ENCODE data around the gene MED1.

Gene MED1

DNA sequence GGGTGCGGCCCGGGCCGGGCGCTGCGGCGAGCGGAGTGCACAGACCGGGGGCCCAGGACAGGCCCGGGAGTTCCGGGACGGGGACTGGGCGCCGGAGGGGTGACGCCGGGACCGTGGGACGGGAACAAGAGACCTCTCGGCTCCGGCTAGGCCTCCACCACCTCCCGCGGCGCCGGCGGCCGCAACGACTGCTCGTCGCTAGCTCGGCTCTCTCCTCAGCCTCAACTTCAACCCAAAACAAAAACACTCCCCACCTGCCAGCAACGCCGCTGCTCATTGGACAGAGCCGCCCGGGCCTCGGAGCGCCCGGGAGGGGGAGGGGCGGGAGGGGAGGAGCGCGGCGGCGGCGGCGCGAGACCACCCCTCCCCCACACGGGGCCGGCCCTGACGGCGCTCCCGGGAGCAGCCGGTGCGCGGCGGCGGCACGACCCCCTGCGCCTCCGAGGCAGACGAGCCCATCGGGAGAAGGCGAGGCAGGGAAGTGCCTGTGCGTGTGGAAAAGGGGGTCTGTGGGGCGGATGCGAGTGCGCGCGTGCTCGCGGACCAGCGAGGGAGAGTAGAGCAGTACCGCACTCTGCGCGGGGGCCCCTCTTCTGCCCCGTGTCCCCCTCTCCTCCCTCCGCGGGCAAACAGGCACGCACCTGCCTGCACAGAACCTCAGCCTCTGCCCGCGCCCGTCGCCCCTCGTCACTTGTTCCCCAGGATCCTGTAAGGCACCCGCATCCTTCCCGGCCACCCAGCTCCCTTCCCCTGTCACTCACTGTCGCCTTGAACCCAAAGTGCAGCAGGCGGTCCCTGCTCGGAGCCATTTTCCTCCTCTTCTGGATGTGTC lies 49.4 kb downstream of the MED1 start, which contains the start of gene FBXL20 (continued):
- no peak for TF ChIP-seq ZNF426 (tag by site-specific recombination; IDR thresholded peaks at IDR 0.05)
- TF ChIP-seq GLIS2 (tag by site-specific recombination; IDR thresholded peaks at IDR 0.05), result peak; percentile 44
- TF ChIP-seq TRIM28 (IDR thresholded peaks at IDR 0.05; ENCODE audit: borderline replicate concordance, low read length), result no peak
- no peak; the same call in 1 of the 2 replicates for TF ChIP-seq YY1 (tag by site-specific recombination; IDR thresholded peaks at IDR 0.05)
- no peak for TF ChIP-seq TCF7L2 (IDR thresholded peaks at IDR 0.05; ENCODE audit: borderline replicate concordance, low read depth, low read length)
- TF ChIP-seq ZNF555 (tag by site-specific recombination; conservative IDR thresholded peaks at IDR 0.05), result no peak
- no peak for TF ChIP-seq ZNF121 (tag by site-specific recombination; IDR thresholded peaks at IDR 0.05)
- no peak for TF ChIP-seq ZNF302 (tag by site-specific recombination; IDR thresholded peaks at IDR 0.05; ENCODE audit: low read depth)
- TF ChIP-seq, protein P1, sequence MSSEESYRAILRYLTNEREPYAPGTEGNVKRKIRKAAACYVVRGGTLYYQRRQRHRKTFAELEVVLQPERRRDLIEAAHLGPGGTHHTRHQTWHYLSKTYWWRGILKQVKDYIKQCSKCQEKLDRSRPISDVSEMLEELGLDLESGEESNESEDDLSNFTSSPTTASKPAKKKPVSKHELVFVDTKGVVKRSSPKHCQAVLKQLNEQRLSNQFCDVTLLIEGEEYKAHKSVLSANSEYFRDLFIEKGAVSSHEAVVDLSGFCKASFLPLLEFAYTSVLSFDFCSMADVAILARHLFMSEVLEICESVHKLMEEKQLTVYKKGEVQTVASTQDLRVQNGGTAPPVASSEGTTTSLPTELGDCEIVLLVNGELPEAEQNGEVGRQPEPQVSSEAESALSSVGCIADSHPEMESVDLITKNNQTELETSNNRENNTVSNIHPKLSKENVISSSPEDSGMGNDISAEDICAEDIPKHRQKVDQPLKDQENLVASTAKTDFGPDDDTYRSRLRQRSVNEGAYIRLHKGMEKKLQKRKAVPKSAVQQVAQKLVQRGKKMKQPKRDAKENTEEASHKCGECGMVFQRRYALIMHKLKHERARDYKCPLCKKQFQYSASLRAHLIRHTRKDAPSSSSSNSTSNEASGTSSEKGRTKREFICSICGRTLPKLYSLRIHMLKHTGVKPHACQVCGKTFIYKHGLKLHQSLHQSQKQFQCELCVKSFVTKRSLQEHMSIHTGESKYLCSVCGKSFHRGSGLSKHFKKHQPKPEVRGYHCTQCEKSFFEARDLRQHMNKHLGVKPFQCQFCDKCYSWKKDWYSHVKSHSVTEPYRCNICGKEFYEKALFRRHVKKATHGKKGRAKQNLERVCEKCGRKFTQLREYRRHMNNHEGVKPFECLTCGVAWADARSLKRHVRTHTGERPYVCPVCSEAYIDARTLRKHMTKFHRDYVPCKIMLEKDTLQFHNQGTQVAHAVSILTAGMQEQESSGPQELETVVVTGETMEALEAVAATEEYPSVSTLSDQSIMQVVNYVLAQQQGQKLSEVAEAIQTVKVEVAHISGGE (tag by site-specific recombination; conservative IDR thresholded peaks at IDR 0.05; ENCODE audit: low read depth), result peak; percentile 42; the same call in 1 of the 2 replicates
- no peak for TF ChIP-seq ZNF514 (tag by site-specific recombination; IDR thresholded peaks at IDR 0.05)
- peak; percentile 61 for TF ChIP-seq SP3 (tag by site-specific recombination; IDR thresholded peaks at IDR 0.05)
- TF ChIP-seq ZBTB17 (tag by site-specific recombination; IDR thresholded peaks at IDR 0.05), result peak; percentile 91
- TF ChIP-seq, protein P2, sequence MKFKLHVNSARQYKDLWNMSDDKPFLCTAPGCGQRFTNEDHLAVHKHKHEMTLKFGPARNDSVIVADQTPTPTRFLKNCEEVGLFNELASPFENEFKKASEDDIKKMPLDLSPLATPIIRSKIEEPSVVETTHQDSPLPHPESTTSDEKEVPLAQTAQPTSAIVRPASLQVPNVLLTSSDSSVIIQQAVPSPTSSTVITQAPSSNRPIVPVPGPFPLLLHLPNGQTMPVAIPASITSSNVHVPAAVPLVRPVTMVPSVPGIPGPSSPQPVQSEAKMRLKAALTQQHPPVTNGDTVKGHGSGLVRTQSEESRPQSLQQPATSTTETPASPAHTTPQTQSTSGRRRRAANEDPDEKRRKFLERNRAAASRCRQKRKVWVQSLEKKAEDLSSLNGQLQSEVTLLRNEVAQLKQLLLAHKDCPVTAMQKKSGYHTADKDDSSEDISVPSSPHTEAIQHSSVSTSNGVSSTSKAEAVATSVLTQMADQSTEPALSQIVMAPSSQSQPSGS (tag by site-specific recombination; IDR thresholded peaks at IDR 0.05; ENCODE audit: low read depth), result no peak
- TF ChIP-seq ZBTB7A (tag by site-specific recombination; IDR thresholded peaks at IDR 0.05; ENCODE audit: low read depth), result peak; percentile 96
- TF ChIP-seq KLF16 (tag by site-specific recombination; IDR thresholded peaks at IDR 0.05), result no peak; the same call in 1 of the 2 replicates
- TF ChIP-seq ZFP3 (tag by site-specific recombination; IDR thresholded peaks at IDR 0.05; ENCODE audit: low read depth), result no peak
- peak; percentile 79 for TF ChIP-seq ZFP69B (tag by site-specific recombination; IDR thresholded peaks at IDR 0.05)
- TF ChIP-seq, protein P3, sequence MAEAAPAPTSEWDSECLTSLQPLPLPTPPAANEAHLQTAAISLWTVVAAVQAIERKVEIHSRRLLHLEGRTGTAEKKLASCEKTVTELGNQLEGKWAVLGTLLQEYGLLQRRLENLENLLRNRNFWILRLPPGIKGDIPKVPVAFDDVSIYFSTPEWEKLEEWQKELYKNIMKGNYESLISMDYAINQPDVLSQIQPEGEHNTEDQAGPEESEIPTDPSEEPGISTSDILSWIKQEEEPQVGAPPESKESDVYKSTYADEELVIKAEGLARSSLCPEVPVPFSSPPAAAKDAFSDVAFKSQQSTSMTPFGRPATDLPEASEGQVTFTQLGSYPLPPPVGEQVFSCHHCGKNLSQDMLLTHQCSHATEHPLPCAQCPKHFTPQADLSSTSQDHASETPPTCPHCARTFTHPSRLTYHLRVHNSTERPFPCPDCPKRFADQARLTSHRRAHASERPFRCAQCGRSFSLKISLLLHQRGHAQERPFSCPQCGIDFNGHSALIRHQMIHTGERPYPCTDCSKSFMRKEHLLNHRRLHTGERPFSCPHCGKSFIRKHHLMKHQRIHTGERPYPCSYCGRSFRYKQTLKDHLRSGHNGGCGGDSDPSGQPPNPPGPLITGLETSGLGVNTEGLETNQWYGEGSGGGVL (tag by site-specific recombination; IDR thresholded peaks at IDR 0.05), result peak; percentile 87
- TF ChIP-seq ZNF391 (tag by site-specific recombination; IDR thresholded peaks at IDR 0.05; ENCODE audit: borderline replicate concordance, low read depth), result peak; percentile 49; the same call in 1 of the 2 replicates
- TF ChIP-seq GLIS1 (tag by site-specific recombination; IDR thresholded peaks at IDR 0.05), result peak; percentile 90
- TF ChIP-seq ZNF530 (tag by site-specific recombination; IDR thresholded peaks at IDR 0.05; ENCODE audit: low read depth), result no peak
- no peak for TF ChIP-seq ZFP41 (tag by site-specific recombination; IDR thresholded peaks at IDR 0.05; ENCODE audit: borderline replicate concordance)
- TF ChIP-seq, protein P4, sequence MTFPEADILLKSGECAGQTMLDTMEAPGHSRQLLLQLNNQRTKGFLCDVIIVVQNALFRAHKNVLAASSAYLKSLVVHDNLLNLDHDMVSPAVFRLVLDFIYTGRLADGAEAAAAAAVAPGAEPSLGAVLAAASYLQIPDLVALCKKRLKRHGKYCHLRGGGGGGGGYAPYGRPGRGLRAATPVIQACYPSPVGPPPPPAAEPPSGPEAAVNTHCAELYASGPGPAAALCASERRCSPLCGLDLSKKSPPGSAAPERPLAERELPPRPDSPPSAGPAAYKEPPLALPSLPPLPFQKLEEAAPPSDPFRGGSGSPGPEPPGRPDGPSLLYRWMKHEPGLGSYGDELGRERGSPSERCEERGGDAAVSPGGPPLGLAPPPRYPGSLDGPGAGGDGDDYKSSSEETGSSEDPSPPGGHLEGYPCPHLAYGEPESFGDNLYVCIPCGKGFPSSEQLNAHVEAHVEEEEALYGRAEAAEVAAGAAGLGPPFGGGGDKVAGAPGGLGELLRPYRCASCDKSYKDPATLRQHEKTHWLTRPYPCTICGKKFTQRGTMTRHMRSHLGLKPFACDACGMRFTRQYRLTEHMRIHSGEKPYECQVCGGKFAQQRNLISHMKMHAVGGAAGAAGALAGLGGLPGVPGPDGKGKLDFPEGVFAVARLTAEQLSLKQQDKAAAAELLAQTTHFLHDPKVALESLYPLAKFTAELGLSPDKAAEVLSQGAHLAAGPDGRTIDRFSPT (tag by site-specific recombination; IDR thresholded peaks at IDR 0.05), result 0 out of 2 replicates have a peak, but pooled peaks have one; percentile 41
- peak; percentile 41; the same call in 1 of the 2 replicates for TF ChIP-seq KLF7 (tag by site-specific recombination; IDR thresholded peaks at IDR 0.05; ENCODE audit: borderline replicate concordance)
- TF ChIP-seq SETDB1 (IDR thresholded peaks at IDR 0.05; ENCODE audit: insufficient read length, low read length), result no peak
- 0 out of 2 replicates have a peak, but pooled peaks have one; percentile 39 for TF ChIP-seq ZNF416 (tag by site-specific recombination; IDR thresholded peaks at IDR 0.05)
- no peak for TF ChIP-seq ZNF521 (tag by site-specific recombination; IDR thresholded peaks at IDR 0.05)
- TF ChIP-seq ZNF747 (tag by site-specific recombination; IDR thresholded peaks at IDR 0.05), result no peak
- no peak for TF ChIP-seq ZNF10 (tag by site-specific recombination; IDR thresholded peaks at IDR 0.05)
- TF ChIP-seq ZNF2 (tag by site-specific recombination; IDR thresholded peaks at IDR 0.05), result no peak
- no peak for TF ChIP-seq ZBTB1 (tag by site-specific recombination; IDR thresholded peaks at IDR 0.05)
- TF ChIP-seq ZNF600 (tag by site-specific recombination; IDR thresholded peaks at IDR 0.05), result peak; percentile 57; the same call in 1 of the 2 replicates

Data from HEK293 (cell line).